Progenitor cell of endocrine pancreas (in vitro differentiated cells): ENCODE results near the gene CEP85. TPM values are rescaled to one million over a fixed set of nuclear protein-coding genes. Genes with fewer than 3 reads are reported as not detected.
"Not testable (repeated sequence)": the region's sequence is repeated elsewhere in the genome, so short reads cannot be mapped to it uniquely, and the experiment has no call there.

Experiments
- DNase-seq: peaks from one replicate; pipeline ENCODE4 v3.0.0; 2021; ENCODE audit warnings: low spot score; ENCODE audit not compliant: unreplicated experiment
- H3K27ac Mint-ChIP-seq: 2 replicates; pipeline ENCODE4 v1.8.0; 2021; ENCODE audit warnings: mild to moderate bottlenecking, moderate library complexity, mixed read lengths
- H3K27me3 Mint-ChIP-seq: 2 replicates; pipeline ENCODE4 v1.8.0; 2021; ENCODE audit warnings: mixed read lengths
- H3K36me3 Mint-ChIP-seq: 2 replicates; pipeline ENCODE4 v1.8.0; 2022; ENCODE audit warnings: mixed read lengths; ENCODE audit not compliant: insufficient read depth
- H3K4me1 Mint-ChIP-seq: 2 replicates; pipeline ENCODE4 v1.8.0; 2021; ENCODE audit warnings: low read depth, mixed read lengths
- H3K4me3 Mint-ChIP-seq: 2 replicates; pipeline ENCODE4 v1.8.0; 2021; ENCODE audit warnings: low read depth, mild to moderate bottlenecking, moderate library complexity, mixed read lengths
- H3K9me3 Mint-ChIP-seq: 2 replicates; pipeline ENCODE4 v1.8.0; 2021; ENCODE audit warnings: low read depth, mixed read lengths
- CTCF ChIP-seq: fragments of 200-600 bp; sonication (generic); IDR thresholded peaks from one replicate; pipeline ENCODE4 v1.5.0; 2021; ENCODE audit warnings: antibody characterized with exemption, mild to moderate bottlenecking; ENCODE audit not compliant: unreplicated experiment
- total RNA-seq: library from RNA; stranded (reverse); gene quantifications from 2 replicates; pipeline ENCODE4 v1.2.1, GENCODE V29; 2021

The CEP85 gene
- total RNA-seq, 1 donor from 2014 or later, result 21.3 TPM

GRCh38 chr1:26291939-26292338, 57.9 kb downstream of the CEP85 start:
- H3K9me3 Mint-ChIP-seq, result no peaks in the 10 kb centered on the region
- H3K27ac Mint-ChIP-seq, result no peak overlapping the region
- no peak for DNase-seq
- H3K4me3 Mint-ChIP-seq, result no peak overlapping the region
- no peaks in the 10 kb centered on the region for H3K4me1 Mint-ChIP-seq
- peaks cover 4% of the 10 kb centered on the region for H3K36me3 Mint-ChIP-seq
- no peaks in the 10 kb centered on the region for H3K27me3 Mint-ChIP-seq
- TF ChIP-seq CTCF, result no peak

- H3K4me1 Mint-ChIP-seq, H3K36me3 Mint-ChIP-seq, H3K4me3 Mint-ChIP-seq, H3K9me3 Mint-ChIP-seq, DNase-seq, H3K27me3 Mint-ChIP-seq, H3K27ac Mint-ChIP-seq: not testable (repeated sequence)
Measured at GRCh38 chr1:26292735-26293134, 58.7 kb downstream of the CEP85 start.

- Mint-ChIP-seq H3K4me3 (no peak overlapping the region), H3K4me1 (no peaks in the 10 kb centered on the region), H3K36me3 (peaks cover 4% of the 10 kb centered on the region), H3K9me3 (no peaks in the 10 kb centered on the region), H3K27ac (no peak overlapping the region), H3K27me3 (no peaks in the 10 kb centered on the region)
- TF ChIP-seq CTCF, result no peak
- DNase-seq, result no peak
Measured at GRCh38 chr1:26293911-26294463, 60.0 kb downstream of the CEP85 start.

- H3K9me3 Mint-ChIP-seq, result no peaks in the 10 kb centered on the region
- H3K27ac Mint-ChIP-seq, result no peak overlapping the region
- no peak for TF ChIP-seq CTCF
- H3K36me3 Mint-ChIP-seq, result peaks cover 4% of the 10 kb centered on the region
- no peak overlapping the region for H3K4me3 Mint-ChIP-seq
- H3K27me3 Mint-ChIP-seq, result no peaks in the 10 kb centered on the region
- H3K4me1 Mint-ChIP-seq, result no peaks in the 10 kb centered on the region
- DNase-seq, result no peak
Measured at GRCh38 chr1:26295194-26296138, 61.5 kb downstream of the CEP85 start.

GRCh38 chr1:26296340-26297056, 62.5 kb downstream of the CEP85 start:
- DNase-seq, result no peak
- Mint-ChIP-seq H3K9me3 (no peaks in the 10 kb centered on the region), H3K36me3 (peaks cover 4% of the 10 kb centered on the region), H3K4me1 (no peaks in the 10 kb centered on the region), H3K27me3 (no peaks in the 10 kb centered on the region), H3K27ac (no peak overlapping the region), H3K4me3 (no peak overlapping the region)
- TF ChIP-seq CTCF, result no peak
